ENCODE data around the gene SLC5A11.

- TF ChIP-seq CTCF (conservative IDR thresholded peaks at IDR 0.05) (no peak), ZFX (IDR thresholded peaks at IDR 0.05) (no peak)
Measured at GRCh38 chr16:24836836-24837235, 8.9 kb upstream of the SLC5A11 start.
